HCT116 (cell line): ENCODE results near the gene RAB34. TPM values are rescaled to one million over a fixed set of nuclear protein-coding genes. Genes with fewer than 3 reads are reported as not detected.

Experiments used
- ATAC-seq: fragments of 200-7000 bp; cut with Tn5 transposase; 2 replicates; pipeline ENCODE4 v1.9.1; 2020; ENCODE audit warnings: mild to moderate bottlenecking, moderate library complexity
- BruUV-seq: library from RNA; stranded (reverse); fragments of 400-500 nt; replicated peaks from 2 replicates; lab custom pipeline; 2021; lab: Mats Ljungman, UMichigan
- CTCF ChIA-PET: fragments of 300-600 bp; sonication (Branson Sonifier 250); formaldehyde crosslinking; loops from one replicate; lab custom pipeline; 2021; ENCODE audit warnings: antibody characterized with exemption; lab: Charles Lee
- POLR2A ChIA-PET: fragments of 300-600, 350-600 bp; sonication (Branson Sonifier 250); formaldehyde crosslinking; loops from one replicate; lab custom pipeline; 2021; ENCODE audit warnings: antibody characterized with exemption; lab: Charles Lee
- RAD21 ChIA-PET, 2 experiments: fragments of 300-600 bp; sonication (Branson Sonifier 250); formaldehyde crosslinking; loops; one replicate each; lab custom pipeline; 2023; ENCODE audit warnings: low total read pairs in 2 of 2; ENCODE audit not compliant: uncharacterized antibody in 2 of 2, unreplicated experiment in 2 of 2, low non-redundant PET in 1 of 2; lab: Charles Lee
- DNase-seq: peaks from one replicate; pipeline ENCODE4 v3.0.0-alpha.2; 2010; ENCODE audit warnings: low read depth, low spot score
- H2AFZ ChIP-seq: fragments of 200-600 bp; shearing (Covaris generic), sonication (generic); 2 replicates; pipeline ENCODE4 v1.6.1; 2017; ENCODE audit warnings: low read depth, mixed run types, mixed read lengths, antibody characterized with exemption, low read length; ENCODE audit not compliant: poor library complexity, severe bottlenecking
- H3K27ac ChIP-seq: 2 replicates; pipeline ENCODE4 v1.5.1; 2012; ENCODE audit warnings: low read depth, low read length
- H3K27me3 ChIP-seq: fragments of 200-600 bp; sonication (generic); 2 replicates; pipeline ENCODE4 v1.6.1; 2016; ENCODE audit warnings: mixed run types, low read length, mixed read lengths; ENCODE audit not compliant: insufficient read depth
- H3K36me3 ChIP-seq, 2 experiments: fragments of 200-500 bp in 1 of 2; fragments of 200-600 bp in 1 of 2; sonication (Bioruptor generic) in 1 of 2; sonication (generic) in 1 of 2; 2 replicates each; pipeline versions ENCODE4 v1.5.1 to v1.6.1; 2014 to 2016; ENCODE audit warnings: low read length in 2 of 2, inconsistent platforms in 1 of 2, mixed read lengths in 1 of 2, mixed run types in 1 of 2; ENCODE audit not compliant: insufficient read depth in 2 of 2, control insufficient read depth in 1 of 2
- H3K4me1 ChIP-seq, 2 experiments: fragments of 200-600 bp in 1 of 2; sonication (generic) in 1 of 2; 2 replicates each; pipeline versions ENCODE4 v1.5.1 to v1.6.1; 2012 to 2017; ENCODE audit warnings: low read length in 2 of 2, inconsistent platforms in 1 of 2, mild to moderate bottlenecking in 1 of 2, mixed read lengths in 1 of 2, mixed run types in 1 of 2, moderate library complexity in 1 of 2; ENCODE audit not compliant: insufficient read depth in 2 of 2, control insufficient read depth in 1 of 2
- H3K4me2 ChIP-seq: fragments of 200-600 bp; sonication (generic); 2 replicates; pipeline ENCODE4 v1.6.1; 2017; ENCODE audit warnings: mixed run types, low read length, mixed read lengths
- H3K4me3 ChIP-seq, 2 experiments: fragments of 200-600 bp in 1 of 2; sonication (generic) in 1 of 2; replicated peaks in 1 of 2; 2 replicates each; pipeline ENCODE4 v1.5.1; 2011 to 2016; ENCODE audit warnings: low read length in 2 of 2, control low read depth in 1 of 2, low read depth in 1 of 2, mild to moderate bottlenecking in 1 of 2, mixed read lengths in 1 of 2, mixed run types in 1 of 2
- H3K79me2 ChIP-seq: fragments of 200-600 bp; sonication (generic); 2 replicates; pipeline ENCODE4 v1.6.1; 2017; ENCODE audit warnings: mild to moderate bottlenecking, mixed run types, low read length, moderate library complexity, mixed read lengths; ENCODE audit not compliant: insufficient read depth
- H3K9ac ChIP-seq: fragments of 200-600 bp; sonication (generic); 2 replicates; pipeline ENCODE4 v1.6.1; 2016; ENCODE audit warnings: low read length, mixed read lengths
- H3K9me2 ChIP-seq: fragments of 200-600 bp; sonication (generic), shearing (Covaris generic); 2 replicates; pipeline ENCODE4 v1.6.1; 2017; ENCODE audit warnings: mixed run types, mild to moderate bottlenecking, moderate library complexity; ENCODE audit not compliant: insufficient read depth
- H3K9me3 ChIP-seq, 2 experiments: fragments of 200-500 bp in 1 of 2; fragments of 200-600 bp in 1 of 2; sonication (Bioruptor generic) in 1 of 2; sonication (generic) in 1 of 2; 2 replicates each; pipeline ENCODE4 v1.6.1; 2014 to 2017; ENCODE audit warnings: low read length in 2 of 2, mixed read lengths in 2 of 2, inconsistent platforms in 1 of 2, low read depth in 1 of 2, mild to moderate bottlenecking in 1 of 2, mixed run types in 1 of 2, moderate library complexity in 1 of 2; ENCODE audit not compliant: control insufficient read depth in 1 of 2, insufficient read depth in 1 of 2
- H4K20me1 ChIP-seq: fragments of 200-600 bp; sonication (generic), shearing (Covaris generic); 2 replicates; pipeline ENCODE4 v1.6.1; 2017; ENCODE audit warnings: mixed run types, mild to moderate bottlenecking, moderate library complexity; ENCODE audit not compliant: insufficient read depth
- CTCF ChIP-seq, 3 experiments: fragments of 200-600 bp in 1 of 3; sonication (generic) in 1 of 3; IDR thresholded peaks in 2 of 3; conservative IDR thresholded peaks in 1 of 3; 2 replicates each; pipeline ENCODE4 v1.5.1; 2012 to 2017; ENCODE audit warnings: low read depth in 2 of 3, low read length in 2 of 3, antibody characterized with exemption in 1 of 3, borderline replicate concordance in 1 of 3, control low read depth in 1 of 3, mild to moderate bottlenecking in 1 of 3, mixed read lengths in 1 of 3, mixed run types in 1 of 3, moderate library complexity in 1 of 3; ENCODE audit not compliant: insufficient read depth in 1 of 3
- EGR1 ChIP-seq: IDR thresholded peaks from 2 replicates; pipeline ENCODE4 v1.6.1; 2012; ENCODE audit warnings: low read depth
- FOSL1 ChIP-seq: IDR thresholded peaks from 2 replicates; pipeline ENCODE4 v1.6.1; 2012; ENCODE audit warnings: low read depth
- MAX ChIP-seq: IDR thresholded peaks from 2 replicates; pipeline ENCODE4 v1.6.1; 2012
- POLR2A ChIP-seq: IDR thresholded peaks from 2 replicates; pipeline ENCODE4 v1.7.0; 2011; ENCODE audit warnings: borderline replicate concordance; ENCODE audit not compliant: insufficient read depth, insufficient read length; ENCODE audit errors: extremely low read depth
- POLR2AphosphoS5 ChIP-seq: IDR thresholded peaks from 2 replicates; pipeline ENCODE4 v1.6.1; 2011; ENCODE audit warnings: mild to moderate bottlenecking, low read depth, low read length, moderate library complexity
- RAD21 ChIP-seq: IDR thresholded peaks from 2 replicates; pipeline ENCODE4 v1.6.1; 2012; ENCODE audit warnings: low read depth, mild to moderate bottlenecking
- SIN3A ChIP-seq: IDR thresholded peaks from 2 replicates; pipeline ENCODE4 v1.6.1; 2012; ENCODE audit warnings: low read depth
- SRF ChIP-seq: IDR thresholded peaks from 2 replicates; pipeline ENCODE4 v1.6.1; 2012; ENCODE audit warnings: low read depth
- YY1 ChIP-seq: IDR thresholded peaks from 2 replicates; pipeline ENCODE4 v1.6.1; 2011; ENCODE audit warnings: low read length, low read depth, moderate library complexity, mild to moderate bottlenecking; ENCODE audit not compliant: insufficient replicate concordance; ENCODE audit errors: extremely low read depth
- ZBTB33 ChIP-seq: IDR thresholded peaks from 2 replicates; pipeline ENCODE4 v1.6.1; 2011; ENCODE audit warnings: mild to moderate bottlenecking, low read length, moderate library complexity; ENCODE audit not compliant: insufficient replicate concordance; ENCODE audit errors: extremely low read depth
- ZFX ChIP-seq: fragments of 450-650 bp; IDR thresholded peaks from 2 replicates; pipeline ENCODE4 v1.6.1; 2017
- intact Hi-C: fragments of 100-400 bp; cut with micrococcal nuclease; formaldehyde crosslinking; loops from 2 replicates; pipeline ENCODE4 v1.10.0; 2022
- total RNA-seq: library from RNA; stranded (reverse); gene quantifications from one replicate; pipeline ENCODE4 v1.2.1, GENCODE V29; 2021; ENCODE audit not compliant: unreplicated experiment

Gene RAB34
- total RNA-seq, 1 experiment from 2014 or later = 0.59 TPM

GRCh38 chr17:28726627-28727491, 9.2 kb upstream of the RAB34 start:
- Histone ChIP-seq H3K36me3 (peaks cover 14 to 26% of the 10 kb centered on the region in 2 experiments; a peak in 3 of 4 replicates), H3K9me2 (no peaks in the 10 kb centered on the region), H4K20me1 (peaks cover 15% of the 10 kb centered on the region; the same call in 1 of the 2 replicates), H3K4me3 (peak overlapping the region; percentile 59 to 71), H3K27me3 (no peaks in the 10 kb centered on the region), H3K27ac (peak overlapping the region; percentile 89), H3K9me3 (no peaks in the 10 kb centered on the region), H3K4me2 (peak overlapping the region; percentile 99), H3K79me2 (peaks cover 28% of the 10 kb centered on the region), H3K4me1 (peaks cover 36 to 75% of the 10 kb centered on the region in 2 experiments), H2AFZ (no peak overlapping the region), H3K9ac (peak overlapping the region; percentile 90)
- no TSS peak for BruUV-seq
- ChIA-PET RAD21 (interaction anchor here (0.6 to 3.3 kb wide), 29 partner anchors 9 to 391 kb away, joined by 3 to 28 read pairs (median 4); partner anchors contain the start of genes PHF12 (in 2 of the 2), DHRS13 (in 1 of the 2), FLOT2 (in 1 of the 2) and TRAF4 (in 1 of the 2)), POLR2A (interaction anchor here (0.7 to 5.4 kb wide), 17 partner anchors 14 to 449 kb away, joined by 3 to 149 read pairs (median 4); partner anchors contain the start of genes FLOT2, PHF12, PROCA1 and TRAF4), CTCF (interaction anchor here (0.6 to 5.2 kb wide), 31 partner anchors 16 to 426 kb away, joined by 3 to 207 read pairs (median 6); partner anchors contain the start of genes DHRS13, FLOT2, PHF12 and TRAF4)
- TF ChIP-seq ZFX (no peak), EGR1 (peak; percentile 83), FOSL1 (no peak), POLR2A (peak; percentile 18), YY1 (no peak), RAD21 (peak; percentile 100), ZBTB33 (no peak), SIN3A (peak; percentile 36; the same call in 1 of the 2 replicates), CTCF (IDR thresholded peaks at IDR 0.05 in 2 of 3, conservative IDR thresholded peaks at IDR 0.05 in 1 of 3; ENCODE audit: borderline replicate concordance in 1 of 3, insufficient read depth in 1 of 3, low read depth in 2 of 3, low read length in 2 of 3) (peak; percentile 99), SRF (no peak), MAX (peak; percentile 69; the same call in 1 of the 2 replicates), POLR2AphosphoS5 (peak; percentile 62)
- ATAC-seq = peak; percentile 46
- DNase-seq = peak; percentile 89
- intact Hi-C loops = loop anchor here (1.0 to 5.0 kb wide), 8 partner anchors 16 to 385 kb away; partner anchors contain the start of gene DHRS13
